ENCODE data around the gene IFNL4. TPM values are rescaled to one million over a fixed set of nuclear protein-coding genes. Genes with fewer than 3 reads are reported as not detected.

Gene IFNL4
- total and polyA plus RNA-seq, 9 of the 15 experiments (the other 6 are each of a cell fraction or from before 2014, with no cell fraction given), result not detected

GRCh38 chr19:39218230-39219007, 30.2 kb downstream of the IFNL4 start:
- no peaks in the 10 kb centered on the region; a peak in 1 of 5 replicates for H3K4me1 ChIP-seq (replicated peaks in 1 of 2; ENCODE audit: control insufficient read depth in 2 of 2, insufficient read depth in 2 of 2, low read length in 2 of 2)
- H3K9me1 ChIP-seq (ENCODE audit: control insufficient read depth, insufficient read depth, low read length), result no peaks in the 10 kb centered on the region
- H3K27ac ChIP-seq (ENCODE audit: extremely low read depth, low read depth, low read length), result no peak overlapping the region
- WGBS (ENCODE audit: insufficient coverage, low coverage, missing lambda C conversion rate), result 38% methylated on average over 14 of the region's 15 CpGs
- no peak for FAIRE-seq
- peak overlapping the region in 1 of 2 experiments; percentile 35; a peak in 1 of 4 replicates for H3K9ac ChIP-seq (ENCODE audit: insufficient read depth in 1 of 2, low read depth in 2 of 2, low read length in 2 of 2)
- intact Hi-C loops (cut with micrococcal nuclease) (no loop called here), in situ Hi-C loops (cut with MboI) (no loop called here)
- H3K27me3 ChIP-seq (ENCODE audit: control insufficient read depth in 2 of 2, insufficient read depth in 2 of 2, low read length in 2 of 2), result peaks cover 0 to 18% of the 10 kb centered on the region in 2 experiments; a peak in 3 of 5 replicates
- ChIA-PET POLR2A (interaction anchor here (0.6 kb wide), 1 partner anchor 49 kb away, joined by 4 read pairs; no protein-coding TSS in a partner anchor), CTCF (ENCODE audit: low intra/inter-chr PET ratio) (no interaction called here)
- no TSS peak for BruUV-seq (replicated peaks)
- H3K4me2 ChIP-seq (ENCODE audit: insufficient read depth, low read length), result no peak overlapping the region
- no peak for TF ChIP-seq ZNF395 (CRISPR knock-in tag; IDR thresholded peaks at IDR 0.05)
- TF ChIP-seq, protein P1, sequence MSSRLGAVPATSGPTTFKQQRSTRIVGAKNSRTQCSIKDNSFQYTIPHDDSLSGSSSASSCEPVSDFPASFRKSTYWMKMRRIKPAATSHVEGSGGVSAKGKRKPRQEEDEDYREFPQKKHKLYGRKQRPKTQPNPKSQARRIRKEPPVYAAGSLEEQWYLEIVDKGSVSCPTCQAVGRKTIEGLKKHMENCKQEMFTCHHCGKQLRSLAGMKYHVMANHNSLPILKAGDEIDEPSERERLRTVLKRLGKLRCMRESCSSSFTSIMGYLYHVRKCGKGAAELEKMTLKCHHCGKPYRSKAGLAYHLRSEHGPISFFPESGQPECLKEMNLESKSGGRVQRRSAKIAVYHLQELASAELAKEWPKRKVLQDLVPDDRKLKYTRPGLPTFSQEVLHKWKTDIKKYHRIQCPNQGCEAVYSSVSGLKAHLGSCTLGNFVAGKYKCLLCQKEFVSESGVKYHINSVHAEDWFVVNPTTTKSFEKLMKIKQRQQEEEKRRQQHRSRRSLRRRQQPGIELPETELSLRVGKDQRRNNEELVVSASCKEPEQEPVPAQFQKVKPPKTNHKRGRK (tag; IDR thresholded peaks at IDR 0.05), result no peak
- no peak for TF ChIP-seq EGR1 (conservative IDR thresholded peaks at IDR 0.05)
- TF ChIP-seq TFAM (CRISPR knock-in tag; conservative IDR thresholded peaks at IDR 0.05), result no peak
- peak; percentile 54 for TF ChIP-seq NFIC (IDR thresholded peaks at IDR 0.05)
- TF ChIP-seq ZC3H8 (IDR thresholded peaks at IDR 0.05), result no peak
- no peak for TF ChIP-seq ZC3H4 (CRISPR knock-in tag; IDR thresholded peaks at IDR 0.05; ENCODE audit: borderline replicate concordance)
- no peak for TF ChIP-seq SAFB2 (IDR thresholded peaks at IDR 0.05; ENCODE audit: borderline replicate concordance, low read depth, low read length, severe bottlenecking)
- peak; percentile 69 for TF ChIP-seq ZNF121 (CRISPR knock-in tag; conservative IDR thresholded peaks at IDR 0.05)
- no peak for TF ChIP-seq ADNP (tag; IDR thresholded peaks at IDR 0.05)
- TF ChIP-seq WHSC1 (IDR thresholded peaks at IDR 0.05; ENCODE audit: low read length), result no peak
- TF ChIP-seq STAG1 (CRISPR knock-in tag; IDR thresholded peaks at IDR 0.05; ENCODE audit: borderline replicate concordance), result no peak
- no peak for TF ChIP-seq BCOR (IDR thresholded peaks at IDR 0.05)
- TF ChIP-seq POLR2A (conservative IDR thresholded peaks at IDR 0.05), result no peak
- H2AFZ ChIP-seq (ENCODE audit: low read depth, low read length), result no peak overlapping the region
- H3K9me3 ChIP-seq (replicated peaks; ENCODE audit: control insufficient read depth, insufficient read depth, low read depth, low read length), result peaks cover 3% of the 10 kb centered on the region
- H3K36me3 ChIP-seq (ENCODE audit: control insufficient read depth, insufficient read depth, low read length), result no peaks in the 10 kb centered on the region
- ATAC-seq, result no peak
- no peaks in the 10 kb centered on the region for H3K79me2 ChIP-seq (ENCODE audit: control insufficient read depth, insufficient read depth, low read length)
- no peaks in the 10 kb centered on the region for H4K20me1 ChIP-seq (replicated peaks; ENCODE audit: control insufficient read depth, insufficient read depth, low read length)
- H3K4me3 ChIP-seq, result no peak overlapping the region
- DNase-seq (ENCODE audit: extremely low read depth in 1 of 4, low spot score in 3 of 4), result no peak

Data from K562 (cell line).